HCT116 (cell line): ENCODE results near the gene DQX1.

Source experiments
- CEBPB ChIP-seq: IDR thresholded peaks from 2 replicates; pipeline ENCODE4 v1.6.1; 2012; ENCODE audit warnings: low read depth
- ELF1 ChIP-seq: IDR thresholded peaks from 2 replicates; pipeline ENCODE4 v1.6.1; 2012; ENCODE audit warnings: low read depth, borderline replicate concordance
- EZH2 ChIP-seq: fragments of 200-600 bp; sonication (generic); IDR thresholded peaks from 2 replicates; pipeline ENCODE4 v1.6.1; 2017; ENCODE audit warnings: antibody characterized with exemption, mixed run types
- EZH2phosphoT487 ChIP-seq: fragments of 200-600 bp; IDR thresholded peaks from 2 replicates; pipeline ENCODE4 v1.6.1; 2018; ENCODE audit warnings: antibody characterized with exemption, borderline replicate concordance
- JUND ChIP-seq: IDR thresholded peaks from 2 replicates; pipeline ENCODE4 v1.6.1; 2012
- POLR2A ChIP-seq: IDR thresholded peaks from 2 replicates; pipeline ENCODE4 v1.7.0; 2011; ENCODE audit warnings: borderline replicate concordance; ENCODE audit not compliant: insufficient read depth, insufficient read length; ENCODE audit errors: extremely low read depth
- POLR2AphosphoS5 ChIP-seq: IDR thresholded peaks from 2 replicates; pipeline ENCODE4 v1.6.1; 2011; ENCODE audit warnings: mild to moderate bottlenecking, low read depth, low read length, moderate library complexity
- TF ChIP-seq, protein P1 (sequence below), 3 experiments: fragments of 200-600 bp in 1 of 3; sonication (generic) in 1 of 3; IDR thresholded peaks in 2 of 3; conservative IDR thresholded peaks in 1 of 3; 2 replicates each; pipeline ENCODE4 v1.5.1; 2012 to 2017; ENCODE audit warnings: low read depth in 2 of 3, low read length in 2 of 3, antibody characterized with exemption in 1 of 3, borderline replicate concordance in 1 of 3, control low read depth in 1 of 3, mild to moderate bottlenecking in 1 of 3, mixed read lengths in 1 of 3, mixed run types in 1 of 3, moderate library complexity in 1 of 3; ENCODE audit not compliant: insufficient read depth in 1 of 3
- TF ChIP-seq, protein P2 (sequence below): IDR thresholded peaks from 2 replicates; pipeline ENCODE4 v1.6.1; 2012
- TF ChIP-seq, protein P3 (sequence below): IDR thresholded peaks from 2 replicates; pipeline ENCODE4 v1.6.1; 2012; ENCODE audit warnings: low read depth

DNA sequence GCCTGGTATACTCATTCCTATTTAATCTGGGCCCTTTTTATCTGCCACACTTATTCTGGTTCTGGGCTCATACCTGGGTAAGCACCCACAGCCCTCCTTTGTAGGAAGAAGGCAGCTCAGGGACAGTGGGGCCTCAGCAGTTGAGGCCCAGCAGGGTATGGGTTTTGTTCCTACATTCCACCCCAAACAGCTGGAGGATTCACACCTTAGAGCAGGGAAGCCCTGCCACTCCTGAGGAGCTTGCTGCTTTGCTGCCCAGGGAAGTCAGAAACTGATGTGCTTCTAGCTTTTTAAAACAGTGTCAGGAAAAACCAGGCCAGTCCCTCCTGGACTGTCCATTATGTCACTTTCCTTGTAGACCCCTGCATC lies 25.5 kb downstream of the DQX1 start:
- TF ChIP-seq, protein P1, sequence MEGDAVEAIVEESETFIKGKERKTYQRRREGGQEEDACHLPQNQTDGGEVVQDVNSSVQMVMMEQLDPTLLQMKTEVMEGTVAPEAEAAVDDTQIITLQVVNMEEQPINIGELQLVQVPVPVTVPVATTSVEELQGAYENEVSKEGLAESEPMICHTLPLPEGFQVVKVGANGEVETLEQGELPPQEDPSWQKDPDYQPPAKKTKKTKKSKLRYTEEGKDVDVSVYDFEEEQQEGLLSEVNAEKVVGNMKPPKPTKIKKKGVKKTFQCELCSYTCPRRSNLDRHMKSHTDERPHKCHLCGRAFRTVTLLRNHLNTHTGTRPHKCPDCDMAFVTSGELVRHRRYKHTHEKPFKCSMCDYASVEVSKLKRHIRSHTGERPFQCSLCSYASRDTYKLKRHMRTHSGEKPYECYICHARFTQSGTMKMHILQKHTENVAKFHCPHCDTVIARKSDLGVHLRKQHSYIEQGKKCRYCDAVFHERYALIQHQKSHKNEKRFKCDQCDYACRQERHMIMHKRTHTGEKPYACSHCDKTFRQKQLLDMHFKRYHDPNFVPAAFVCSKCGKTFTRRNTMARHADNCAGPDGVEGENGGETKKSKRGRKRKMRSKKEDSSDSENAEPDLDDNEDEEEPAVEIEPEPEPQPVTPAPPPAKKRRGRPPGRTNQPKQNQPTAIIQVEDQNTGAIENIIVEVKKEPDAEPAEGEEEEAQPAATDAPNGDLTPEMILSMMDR (IDR thresholded peaks at IDR 0.05 in 2 of 3, conservative IDR thresholded peaks at IDR 0.05 in 1 of 3; ENCODE audit: borderline replicate concordance in 1 of 3, insufficient read depth in 1 of 3, low read depth in 2 of 3, low read length in 2 of 3): no peak
- TF ChIP-seq, protein P2, sequence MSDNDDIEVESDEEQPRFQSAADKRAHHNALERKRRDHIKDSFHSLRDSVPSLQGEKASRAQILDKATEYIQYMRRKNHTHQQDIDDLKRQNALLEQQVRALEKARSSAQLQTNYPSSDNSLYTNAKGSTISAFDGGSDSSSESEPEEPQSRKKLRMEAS: no peak
- TF ChIP-seq POLR2A: no peak
- no peak for TF ChIP-seq CEBPB
- TF ChIP-seq, protein P3, sequence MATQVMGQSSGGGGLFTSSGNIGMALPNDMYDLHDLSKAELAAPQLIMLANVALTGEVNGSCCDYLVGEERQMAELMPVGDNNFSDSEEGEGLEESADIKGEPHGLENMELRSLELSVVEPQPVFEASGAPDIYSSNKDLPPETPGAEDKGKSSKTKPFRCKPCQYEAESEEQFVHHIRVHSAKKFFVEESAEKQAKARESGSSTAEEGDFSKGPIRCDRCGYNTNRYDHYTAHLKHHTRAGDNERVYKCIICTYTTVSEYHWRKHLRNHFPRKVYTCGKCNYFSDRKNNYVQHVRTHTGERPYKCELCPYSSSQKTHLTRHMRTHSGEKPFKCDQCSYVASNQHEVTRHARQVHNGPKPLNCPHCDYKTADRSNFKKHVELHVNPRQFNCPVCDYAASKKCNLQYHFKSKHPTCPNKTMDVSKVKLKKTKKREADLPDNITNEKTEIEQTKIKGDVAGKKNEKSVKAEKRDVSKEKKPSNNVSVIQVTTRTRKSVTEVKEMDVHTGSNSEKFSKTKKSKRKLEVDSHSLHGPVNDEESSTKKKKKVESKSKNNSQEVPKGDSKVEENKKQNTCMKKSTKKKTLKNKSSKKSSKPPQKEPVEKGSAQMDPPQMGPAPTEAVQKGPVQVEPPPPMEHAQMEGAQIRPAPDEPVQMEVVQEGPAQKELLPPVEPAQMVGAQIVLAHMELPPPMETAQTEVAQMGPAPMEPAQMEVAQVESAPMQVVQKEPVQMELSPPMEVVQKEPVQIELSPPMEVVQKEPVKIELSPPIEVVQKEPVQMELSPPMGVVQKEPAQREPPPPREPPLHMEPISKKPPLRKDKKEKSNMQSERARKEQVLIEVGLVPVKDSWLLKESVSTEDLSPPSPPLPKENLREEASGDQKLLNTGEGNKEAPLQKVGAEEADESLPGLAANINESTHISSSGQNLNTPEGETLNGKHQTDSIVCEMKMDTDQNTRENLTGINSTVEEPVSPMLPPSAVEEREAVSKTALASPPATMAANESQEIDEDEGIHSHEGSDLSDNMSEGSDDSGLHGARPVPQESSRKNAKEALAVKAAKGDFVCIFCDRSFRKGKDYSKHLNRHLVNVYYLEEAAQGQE: no peak
- TF ChIP-seq JUND: no peak
- no peak for TF ChIP-seq ELF1
- TF ChIP-seq EZH2: no peak
- TF ChIP-seq EZH2phosphoT487: no peak
- no peak for TF ChIP-seq POLR2AphosphoS5
